HG03064 (cell line): ENCODE data around the gene ERBIN.

ENCODE experiments used
- ATAC-seq: cut with Tn5 transposase; IDR thresholded peaks from one replicate; pipeline ENCODE4 v1.9.1; 2021; ENCODE audit warnings: low read depth; ENCODE audit not compliant: unreplicated experiment

The ERBIN gene

DNA sequence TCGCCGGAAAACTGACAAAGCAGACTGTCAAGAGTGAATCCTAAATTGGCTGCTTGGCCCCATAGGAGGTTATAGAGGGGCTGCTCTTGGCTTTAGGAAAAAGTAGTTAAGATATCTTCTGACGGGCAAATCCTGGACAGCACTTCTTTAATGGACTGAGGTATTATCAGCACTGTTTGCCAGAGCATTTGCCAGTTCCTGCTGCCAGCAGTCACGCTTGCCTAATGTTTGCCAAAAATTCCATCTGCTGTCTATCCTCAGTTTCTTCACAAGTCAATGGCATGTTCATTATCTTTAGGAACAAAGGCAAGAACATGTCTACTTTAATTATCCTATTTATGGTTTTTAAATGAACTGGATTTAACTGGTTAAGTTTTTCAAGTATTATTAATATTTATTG lies 191.9 kb downstream of the ERBIN start:
- no peak for ATAC-seq

DNA sequence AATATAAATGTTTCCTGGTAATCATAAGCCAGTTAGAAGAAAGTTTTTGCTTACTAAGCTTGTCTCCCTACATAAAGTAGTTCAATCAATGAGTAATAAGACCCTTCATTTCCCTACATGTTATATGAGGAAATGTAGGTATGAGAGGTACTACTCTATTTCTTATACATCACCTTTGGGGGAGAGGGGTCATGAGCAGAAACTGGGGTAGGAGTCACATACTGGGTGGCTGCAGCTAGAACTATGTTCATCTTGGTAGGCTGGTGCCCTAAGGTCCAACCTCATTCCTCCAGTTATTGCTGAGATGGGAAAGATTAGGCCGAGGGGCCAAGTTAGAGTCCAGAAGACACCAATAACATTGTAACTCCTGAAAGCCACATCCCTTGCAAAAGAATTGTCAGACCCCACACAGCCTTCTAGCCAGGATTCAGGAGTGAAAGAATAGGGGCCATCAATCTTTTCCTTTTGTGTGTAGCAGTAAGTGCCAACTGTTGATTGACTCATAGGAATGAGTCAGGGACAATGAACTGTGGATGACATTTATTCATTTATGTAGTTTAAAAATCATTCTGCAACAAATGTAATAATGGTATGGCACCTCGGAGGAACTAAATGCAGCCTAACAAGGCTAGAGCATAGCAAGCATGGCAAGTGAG lies 196.1 kb downstream of the ERBIN start:
- no peak for ATAC-seq

DNA sequence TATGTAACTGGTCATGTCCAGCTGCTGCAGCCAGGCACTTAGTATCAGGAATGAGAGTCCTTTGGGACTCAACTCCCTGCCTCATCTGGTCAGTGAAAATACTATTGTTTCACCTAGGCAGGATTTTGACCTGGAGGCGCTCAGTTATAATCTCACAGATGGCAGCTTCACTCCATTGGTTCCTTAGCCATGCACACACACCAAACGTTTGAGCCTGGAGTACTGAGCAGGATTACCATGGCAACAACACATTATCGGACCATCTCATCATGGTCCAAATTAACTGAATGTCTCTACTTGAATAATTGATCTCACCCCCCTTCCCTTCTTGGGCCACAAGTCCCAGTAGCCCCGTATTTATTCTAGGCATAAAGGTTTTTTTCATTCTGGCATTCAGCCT lies 202.8 kb downstream of the ERBIN start:
- no peak for ATAC-seq

DNA sequence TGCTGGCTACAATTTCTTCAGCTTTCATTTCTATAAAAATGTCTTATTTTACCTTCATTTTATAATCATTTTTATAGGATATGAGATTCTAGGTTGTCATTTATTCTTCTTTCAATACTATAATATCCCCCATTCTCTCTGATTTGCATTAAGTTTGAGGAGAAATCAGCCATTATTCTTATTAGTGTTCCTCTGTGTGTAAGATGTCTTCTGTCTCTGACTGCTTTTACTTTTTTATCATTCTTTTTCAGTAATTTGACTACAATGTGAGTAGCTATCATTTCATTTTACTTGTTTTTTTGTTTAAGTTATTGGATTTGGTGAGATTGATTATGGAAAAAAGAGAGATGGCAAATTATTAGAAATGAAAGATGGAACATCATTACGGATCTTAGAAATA lies 204.1 kb downstream of the ERBIN start:
- no peak for ATAC-seq
